Activated CD8-positive, alpha-beta T cell treated with anti-CD3 and anti-CD28 coated beads for 36 hours (primary cell): ENCODE measurements around the gene GABARAPL1. TPM values are rescaled to one million over a fixed set of nuclear protein-coding genes. Genes with fewer than 3 reads are reported as not detected.

Source experiments
- ATAC-seq: fragments of 200-7000 bp; cut with Tn5 transposase; one replicate; pipeline ENCODE4 v1.10.0; 2021; ENCODE audit warnings: mild to moderate bottlenecking, moderate library complexity
- CTCF ChIA-PET: fragments of 350-600 bp; sonication (Branson Sonifier 250); formaldehyde crosslinking; loops from one replicate; lab custom pipeline; 2021; ENCODE audit warnings: antibody characterized with exemption; lab: Charles Lee
- POLR2A ChIA-PET: fragments of 350-600 bp; sonication (Branson Sonifier 250); formaldehyde crosslinking; loops from one replicate; lab custom pipeline; 2021; ENCODE audit warnings: antibody characterized with exemption; lab: Charles Lee
- DNase-seq: peaks from one replicate; pipeline ENCODE4 v3.0.0-alpha.2; 2020
- H3K27ac Mint-ChIP-seq: one replicate; pipeline ENCODE4 v1.8.0; 2021; ENCODE audit warnings: mild to moderate bottlenecking, mixed read lengths
- H3K27me3 Mint-ChIP-seq: one replicate; pipeline ENCODE4 v1.8.0; 2021; ENCODE audit warnings: mixed read lengths
- H3K36me3 Mint-ChIP-seq: one replicate; pipeline ENCODE4 v1.8.0; 2021; ENCODE audit warnings: low read depth, mixed read lengths
- H3K4me1 Mint-ChIP-seq: one replicate; pipeline ENCODE4 v1.8.0; 2021; ENCODE audit warnings: low read depth, mixed read lengths
- H3K4me3 Mint-ChIP-seq: one replicate; pipeline ENCODE4 v1.8.0; 2021; ENCODE audit warnings: mild to moderate bottlenecking, moderate library complexity, mixed read lengths
- H3K9me3 Mint-ChIP-seq: one replicate; pipeline ENCODE4 v1.8.0; 2021; ENCODE audit warnings: mixed read lengths
- intact Hi-C: fragments of 100-400 bp; cut with micrococcal nuclease; formaldehyde crosslinking; loops from one replicate; pipeline ENCODE4 v1.10.0; 2022
- total RNA-seq, 2 experiments: library from RNA; stranded (reverse); gene quantifications; one replicate each; pipeline ENCODE4 v1.2.3, GENCODE V29; 2021
- TF ChIP-seq, protein P1 (sequence below): fragments of 200-600 bp; IDR thresholded peaks from one replicate; pipeline ENCODE4 v1.8.0; 2022; ENCODE audit warnings: antibody characterized with exemption, mild to moderate bottlenecking

GABARAPL1 gene
- total RNA-seq, 2 experiments from 2014 or later, result 6.9 to 7.5 TPM

- Mint-ChIP-seq H3K27me3 (no peaks in the 10 kb centered on the region), H3K9me3 (peaks cover 10% of the 10 kb centered on the region), H3K4me3 (no peak overlapping the region), H3K4me1 (peaks cover 27% of the 10 kb centered on the region), H3K36me3 (no peaks in the 10 kb centered on the region), H3K27ac (no peak overlapping the region)
- POLR2A ChIA-PET, result interaction anchor here (1.6 kb wide), 1 partner anchor 38 kb away, joined by 3 read pairs; no protein-coding TSS in a partner anchor
- ATAC-seq (no peak), DNase-seq (no peak)
- CTCF ChIA-PET, result interaction anchor here (2.4 kb wide), 1 partner anchor 15 kb away, joined by 14 read pairs; no protein-coding TSS in a partner anchor
- TF ChIP-seq, protein P1, sequence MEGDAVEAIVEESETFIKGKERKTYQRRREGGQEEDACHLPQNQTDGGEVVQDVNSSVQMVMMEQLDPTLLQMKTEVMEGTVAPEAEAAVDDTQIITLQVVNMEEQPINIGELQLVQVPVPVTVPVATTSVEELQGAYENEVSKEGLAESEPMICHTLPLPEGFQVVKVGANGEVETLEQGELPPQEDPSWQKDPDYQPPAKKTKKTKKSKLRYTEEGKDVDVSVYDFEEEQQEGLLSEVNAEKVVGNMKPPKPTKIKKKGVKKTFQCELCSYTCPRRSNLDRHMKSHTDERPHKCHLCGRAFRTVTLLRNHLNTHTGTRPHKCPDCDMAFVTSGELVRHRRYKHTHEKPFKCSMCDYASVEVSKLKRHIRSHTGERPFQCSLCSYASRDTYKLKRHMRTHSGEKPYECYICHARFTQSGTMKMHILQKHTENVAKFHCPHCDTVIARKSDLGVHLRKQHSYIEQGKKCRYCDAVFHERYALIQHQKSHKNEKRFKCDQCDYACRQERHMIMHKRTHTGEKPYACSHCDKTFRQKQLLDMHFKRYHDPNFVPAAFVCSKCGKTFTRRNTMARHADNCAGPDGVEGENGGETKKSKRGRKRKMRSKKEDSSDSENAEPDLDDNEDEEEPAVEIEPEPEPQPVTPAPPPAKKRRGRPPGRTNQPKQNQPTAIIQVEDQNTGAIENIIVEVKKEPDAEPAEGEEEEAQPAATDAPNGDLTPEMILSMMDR, result no peak
- intact Hi-C loops, result no loop called here
Measured at GRCh38 chr12:10251669-10252068, 39.0 kb downstream of the GABARAPL1 start.

DNA sequence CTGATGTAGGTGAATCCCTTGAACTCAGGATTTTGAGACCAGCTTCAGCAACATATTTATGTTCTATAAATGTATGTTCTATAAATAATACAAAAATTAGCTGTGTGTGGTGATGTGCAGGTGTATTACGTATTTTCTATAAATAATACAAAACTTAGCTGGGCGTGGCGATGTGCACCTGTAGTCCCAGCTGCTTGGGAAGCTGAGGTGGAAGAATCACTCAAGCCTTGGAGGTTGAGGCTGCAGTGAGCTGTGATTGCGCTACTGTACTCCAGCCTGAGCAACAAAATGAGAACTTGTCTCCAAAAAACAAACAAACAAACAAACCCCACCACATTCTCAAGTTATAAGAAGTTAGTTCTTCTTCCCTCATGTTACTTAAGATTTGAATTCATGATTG lies 39.5 kb downstream of the GABARAPL1 start:
- Mint-ChIP-seq H3K36me3 (no peaks in the 10 kb centered on the region), H3K9me3 (peaks cover 10% of the 10 kb centered on the region), H3K4me1 (peaks cover 24% of the 10 kb centered on the region), H3K27me3 (no peaks in the 10 kb centered on the region), H3K4me3 (no peak overlapping the region), H3K27ac (no peak overlapping the region)
- intact Hi-C loops, result no loop called here
- TF ChIP-seq, protein P1, result no peak
- ChIA-PET CTCF (no interaction called here), POLR2A (interaction anchor here (1.6 kb wide), 1 partner anchor 39 kb away, joined by 3 read pairs; no protein-coding TSS in a partner anchor)
- DNase-seq, result no peak
- ATAC-seq, result no peak

DNA sequence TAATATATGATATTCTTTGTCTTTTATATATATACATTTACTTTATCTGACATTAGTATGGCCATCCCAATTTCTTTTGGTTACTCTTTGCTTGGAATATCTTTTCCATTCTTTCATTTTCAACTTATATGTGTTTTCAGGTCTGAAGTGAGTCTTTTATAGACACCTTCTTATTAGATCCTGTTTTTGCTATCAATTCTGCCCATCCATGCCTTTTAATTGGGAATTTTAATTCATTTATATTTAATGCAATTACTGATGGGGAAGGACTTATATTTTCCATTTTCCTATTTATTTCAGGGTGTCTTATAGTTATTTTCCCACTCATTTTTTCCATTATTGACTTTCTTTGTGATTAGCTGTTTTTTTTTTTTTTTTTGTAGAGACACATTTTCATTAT lies 43.4 kb downstream of the GABARAPL1 start:
- peaks cover 10% of the 10 kb centered on the region for H3K9me3 Mint-ChIP-seq
- intact Hi-C loops, result no loop called here
- TF ChIP-seq, protein P1, result no peak
- no peaks in the 10 kb centered on the region for H3K27me3 Mint-ChIP-seq
- no peak overlapping the region for H3K27ac Mint-ChIP-seq
- ChIA-PET CTCF (interaction anchor here (1.7 kb wide), 1 partner anchor 12 kb away, joined by 4 read pairs; no protein-coding TSS in a partner anchor), POLR2A (no interaction called here)
- no peaks in the 10 kb centered on the region for H3K36me3 Mint-ChIP-seq
- ATAC-seq (no peak), DNase-seq (no peak)
- no peaks in the 10 kb centered on the region for H3K4me1 Mint-ChIP-seq
- H3K4me3 Mint-ChIP-seq, result no peak overlapping the region

DNA sequence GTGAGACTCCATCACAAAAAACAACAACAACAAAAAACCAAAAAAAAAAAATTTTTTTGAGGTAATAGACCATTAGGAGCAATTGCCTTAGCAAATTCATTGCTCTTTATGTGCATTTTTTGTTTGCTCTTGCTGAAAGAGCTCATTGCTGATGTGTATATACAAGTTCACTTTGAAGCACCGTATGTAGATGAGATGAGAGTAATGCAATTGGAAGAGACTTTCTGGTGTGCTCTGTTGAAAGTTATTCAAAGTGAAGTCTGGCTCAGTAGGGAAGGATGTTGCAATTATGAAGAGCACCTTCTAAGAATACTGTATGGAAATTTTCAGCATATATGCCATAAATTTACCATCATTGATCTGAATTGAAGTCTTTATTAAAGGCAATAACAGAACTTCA lies 48.2 kb downstream of the GABARAPL1 start:
- H3K9me3 Mint-ChIP-seq, result peaks cover 4% of the 10 kb centered on the region
- no peak overlapping the region for H3K27ac Mint-ChIP-seq
- intact Hi-C loops, result no loop called here
- H3K27me3 Mint-ChIP-seq, result no peaks in the 10 kb centered on the region
- ChIA-PET CTCF (interaction anchor here (0.8 to 2.6 kb wide), 3 partner anchors 25 to 108 kb away, joined by 3 to 8 read pairs (median 3); no protein-coding TSS in a partner anchor), POLR2A (interaction anchor here (0.7 kb wide), 1 partner anchor 1162 kb away, joined by 4 read pairs; no protein-coding TSS in a partner anchor)
- ATAC-seq (no peak), DNase-seq (no peak)
- TF ChIP-seq, protein P1, result no peak
- H3K36me3 Mint-ChIP-seq, result no peaks in the 10 kb centered on the region
- H3K4me1 Mint-ChIP-seq, result no peaks in the 10 kb centered on the region
- H3K4me3 Mint-ChIP-seq, result no peak overlapping the region

GRCh38 chr12:10268037-10268436 lies 55.4 kb downstream of the GABARAPL1 start:
- ChIA-PET POLR2A (interaction anchor here (0.6 kb wide), 1 partner anchor 598 kb away, joined by 3 read pairs; no protein-coding TSS in a partner anchor), CTCF (no interaction called here)
- no peaks in the 10 kb centered on the region for H3K9me3 Mint-ChIP-seq
- H3K27ac Mint-ChIP-seq, result no peak overlapping the region
- DNase-seq (no peak), ATAC-seq (no peak)
- intact Hi-C loops, result no loop called here
- H3K27me3 Mint-ChIP-seq, result no peaks in the 10 kb centered on the region
- TF ChIP-seq, protein P1, result no peak
- no peaks in the 10 kb centered on the region for H3K36me3 Mint-ChIP-seq
- no peak overlapping the region for H3K4me3 Mint-ChIP-seq
- H3K4me1 Mint-ChIP-seq, result no peaks in the 10 kb centered on the region
